ENCODE measurements around the gene TACC2.

DNA sequence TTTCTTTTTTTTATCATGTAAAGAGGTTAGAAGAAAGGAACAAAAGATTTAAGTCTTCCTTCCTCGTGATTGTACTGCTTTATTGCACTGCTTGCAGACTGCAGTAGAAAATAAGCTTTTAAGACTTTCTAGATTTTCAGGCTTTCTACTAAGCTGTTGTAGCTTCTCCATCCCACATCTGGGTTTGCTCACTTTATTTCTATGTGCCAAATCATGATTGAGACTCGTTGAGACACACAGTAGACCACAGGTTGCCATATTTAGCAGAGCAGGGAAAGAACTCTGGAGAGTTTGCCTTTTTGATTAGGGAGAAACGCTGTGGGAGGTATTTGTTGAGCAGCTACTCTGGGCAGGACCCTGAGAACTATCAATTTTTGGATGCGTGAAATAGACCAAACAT lies 192.9 kb downstream of the TACC2 start:
- TF ChIP-seq, protein P1, sequence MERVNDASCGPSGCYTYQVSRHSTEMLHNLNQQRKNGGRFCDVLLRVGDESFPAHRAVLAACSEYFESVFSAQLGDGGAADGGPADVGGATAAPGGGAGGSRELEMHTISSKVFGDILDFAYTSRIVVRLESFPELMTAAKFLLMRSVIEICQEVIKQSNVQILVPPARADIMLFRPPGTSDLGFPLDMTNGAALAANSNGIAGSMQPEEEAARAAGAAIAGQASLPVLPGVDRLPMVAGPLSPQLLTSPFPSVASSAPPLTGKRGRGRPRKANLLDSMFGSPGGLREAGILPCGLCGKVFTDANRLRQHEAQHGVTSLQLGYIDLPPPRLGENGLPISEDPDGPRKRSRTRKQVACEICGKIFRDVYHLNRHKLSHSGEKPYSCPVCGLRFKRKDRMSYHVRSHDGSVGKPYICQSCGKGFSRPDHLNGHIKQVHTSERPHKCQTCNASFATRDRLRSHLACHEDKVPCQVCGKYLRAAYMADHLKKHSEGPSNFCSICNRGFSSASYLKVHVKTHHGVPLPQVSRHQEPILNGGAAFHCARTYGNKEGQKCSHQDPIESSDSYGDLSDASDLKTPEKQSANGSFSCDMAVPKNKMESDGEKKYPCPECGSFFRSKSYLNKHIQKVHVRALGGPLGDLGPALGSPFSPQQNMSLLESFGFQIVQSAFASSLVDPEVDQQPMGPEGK (CRISPR knock-in tag; IDR thresholded peaks at IDR 0.05; ENCODE audit: borderline replicate concordance), result no peak
- TF ChIP-seq CSRNP3 (CRISPR knock-in tag; IDR thresholded peaks at IDR 0.05), result no peak
- TF ChIP-seq PPARA (CRISPR knock-in tag; IDR thresholded peaks at IDR 0.05; ENCODE audit: borderline replicate concordance), result no peak
- TF ChIP-seq ZFP30 (CRISPR knock-in tag; IDR thresholded peaks at IDR 0.05), result no peak
- TF ChIP-seq RARB (CRISPR knock-in tag; IDR thresholded peaks at IDR 0.05), result no peak

Measured in SK-N-SH treated with all-trans-retinoic acid at 6 μM for 48 hours (cell line).